Measurements from ENCODE around the gene C1QTNF9B.

GRCh38 chr13:23903906-23904280 is 6.6 kb upstream of the C1QTNF9B start:
- no peak for TF ChIP-seq CTCF (IDR thresholded peaks at IDR 0.05; ENCODE audit: borderline replicate concordance, extremely low read depth, low read length, poor library complexity, severe bottlenecking)
- TF ChIP-seq EZH2 (IDR thresholded peaks at IDR 0.05; ENCODE audit: borderline replicate concordance, low read depth, low read length, severe bottlenecking): no peak

Data from DND-41 (cell line).